GM13976 (cell line): ENCODE results near the gene RPL23.

Experiments used
- DNase-seq: peaks from one replicate; pipeline ENCODE4 v3.0.0; 2012; ENCODE audit warnings: low spot score
- CTCF ChIP-seq: IDR thresholded peaks from 2 replicates; pipeline ENCODE4 v1.5.1; 2012; ENCODE audit warnings: borderline replicate concordance, mild to moderate bottlenecking; ENCODE audit not compliant: insufficient read depth; ENCODE audit errors: extremely low read depth, missing control alignments, control extremely low read depth
- in situ Hi-C: fragments of 300-500 bp; cut with MboI; formaldehyde crosslinking; loops from one replicate; pipeline ENCODE4 v1.12.0; 2022; ENCODE audit warnings: low sequenced_read_pairs, mixed read lengths, inconsistent platforms; ENCODE audit not compliant: unreplicated experiment

The RPL23 gene

GRCh38 chr17:38852771-38853291, 690 bp downstream of the RPL23 start:
- DNase-seq: no peak
- in situ Hi-C loops: no loop called here

GRCh38 chr17:38851434-38851833, 2.1 kb downstream of the RPL23 start:
- no peak for DNase-seq
- in situ Hi-C loops: no loop called here
- no peak for TF ChIP-seq CTCF

More at GRCh38 chr17:38852771-38853291, 690 bp downstream of the RPL23 start:
- no peak for TF ChIP-seq CTCF

- in situ Hi-C loops: no loop called here
- TF ChIP-seq CTCF: no peak
These were observed 3.1 kb downstream of the RPL23 start for GRCh38 chr17:38850374-38850773.

GRCh38 chr17:38848939-38849605, 4.4 kb downstream of the RPL23 start:
- TF ChIP-seq CTCF: no peak
- no peak for DNase-seq
- in situ Hi-C loops: no loop called here

More at GRCh38 chr17:38850374-38850773, 3.1 kb downstream of the RPL23 start:
- DNase-seq: no peak

DNA sequence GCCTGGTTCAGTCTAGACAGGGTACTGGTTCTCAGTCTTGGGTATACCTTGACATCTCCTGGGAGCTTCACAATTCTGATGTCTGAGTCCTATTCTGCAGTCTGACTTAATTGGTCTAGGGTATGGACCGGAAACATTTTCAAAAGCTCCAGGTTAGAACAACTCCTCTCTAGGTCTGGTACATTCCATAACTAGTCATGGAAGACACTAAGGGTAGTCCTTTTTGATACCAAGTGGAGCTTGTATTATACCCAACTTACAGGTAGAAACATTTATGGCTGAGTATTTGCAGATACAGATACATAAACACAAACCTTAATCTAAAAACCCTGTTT, 5.0 kb downstream of the RPL23 start:
- no peak for TF ChIP-seq CTCF

DNA sequence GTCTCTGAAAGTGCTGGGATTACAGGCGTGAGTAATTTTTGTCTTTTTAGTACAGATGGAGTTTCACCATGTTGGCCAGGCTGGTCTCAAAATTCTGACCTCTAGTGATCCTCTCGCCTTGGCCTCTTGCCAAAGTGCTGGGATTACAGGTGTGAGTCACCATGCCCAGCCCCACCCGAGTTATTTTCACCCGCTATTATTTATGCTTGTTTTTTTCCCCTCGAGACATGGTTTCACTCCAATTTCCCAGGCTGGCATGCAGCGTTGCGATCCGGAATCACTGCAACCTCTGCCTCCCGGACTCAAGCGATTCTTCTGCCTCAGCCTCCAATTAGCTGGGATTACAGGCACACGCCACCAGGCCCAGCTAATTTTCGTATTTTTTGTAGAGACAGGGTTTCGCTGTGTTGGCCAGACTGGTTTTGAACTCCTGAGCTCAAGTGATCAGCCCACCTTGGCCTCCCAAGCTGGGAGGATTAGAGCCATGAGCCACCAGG, 9.2 kb downstream of the RPL23 start:
- no peak for TF ChIP-seq CTCF
- no peak for DNase-seq
- in situ Hi-C loops: no loop called here

More for the DNA sequence above, 5.0 kb downstream of the RPL23 start:
- no peak for DNase-seq
- in situ Hi-C loops: no loop called here
